GM23338 (cell line): ENCODE data around the gene CMSS1.

ENCODE experiments used
- CREB1 ChIP-seq: fragments of 250-450 bp; sonication (Bioruptor Pico); IDR thresholded peaks from 2 replicates; pipeline ENCODE4 v1.5.0; 2020; ENCODE audit warnings: low read depth, mild to moderate bottlenecking, moderate library complexity
- TF ChIP-seq, protein P1 (sequence below), 2 experiments: fragments of 200-600 bp in 1 of 2; sonication (generic) in 1 of 2; conservative IDR thresholded peaks; 2 replicates each; pipeline versions ENCODE4 v1.5.1 to v1.6.1; 2016 to 2017; ENCODE audit warnings: antibody characterized with exemption in 2 of 2, low read depth in 2 of 2, mild to moderate bottlenecking in 2 of 2, moderate library complexity in 1 of 2

DNA sequence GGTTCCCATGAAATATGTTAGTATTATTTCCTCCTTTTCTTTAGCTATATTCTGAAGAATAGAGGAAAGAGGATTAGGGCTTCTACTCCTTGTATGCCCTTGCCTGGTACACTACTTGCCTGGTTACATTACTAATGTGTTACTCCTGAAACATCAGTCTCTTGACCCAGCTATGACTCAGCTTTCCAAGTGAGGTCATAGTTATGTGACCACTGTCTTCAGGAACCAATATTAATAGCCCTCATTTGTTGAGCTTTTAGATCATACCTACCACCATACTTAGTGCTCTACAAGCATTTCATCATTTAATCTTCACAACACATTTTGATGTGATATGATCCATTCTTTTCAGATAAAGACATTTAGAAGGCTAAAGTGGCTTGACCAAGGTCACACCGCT, 60.3 kb downstream of the CMSS1 start:
- TF ChIP-seq, protein P1, sequence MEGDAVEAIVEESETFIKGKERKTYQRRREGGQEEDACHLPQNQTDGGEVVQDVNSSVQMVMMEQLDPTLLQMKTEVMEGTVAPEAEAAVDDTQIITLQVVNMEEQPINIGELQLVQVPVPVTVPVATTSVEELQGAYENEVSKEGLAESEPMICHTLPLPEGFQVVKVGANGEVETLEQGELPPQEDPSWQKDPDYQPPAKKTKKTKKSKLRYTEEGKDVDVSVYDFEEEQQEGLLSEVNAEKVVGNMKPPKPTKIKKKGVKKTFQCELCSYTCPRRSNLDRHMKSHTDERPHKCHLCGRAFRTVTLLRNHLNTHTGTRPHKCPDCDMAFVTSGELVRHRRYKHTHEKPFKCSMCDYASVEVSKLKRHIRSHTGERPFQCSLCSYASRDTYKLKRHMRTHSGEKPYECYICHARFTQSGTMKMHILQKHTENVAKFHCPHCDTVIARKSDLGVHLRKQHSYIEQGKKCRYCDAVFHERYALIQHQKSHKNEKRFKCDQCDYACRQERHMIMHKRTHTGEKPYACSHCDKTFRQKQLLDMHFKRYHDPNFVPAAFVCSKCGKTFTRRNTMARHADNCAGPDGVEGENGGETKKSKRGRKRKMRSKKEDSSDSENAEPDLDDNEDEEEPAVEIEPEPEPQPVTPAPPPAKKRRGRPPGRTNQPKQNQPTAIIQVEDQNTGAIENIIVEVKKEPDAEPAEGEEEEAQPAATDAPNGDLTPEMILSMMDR (conservative IDR thresholded peaks at IDR 0.05; ENCODE audit: low read depth in 2 of 2), result no peak
- TF ChIP-seq CREB1 (CRISPR knock-in tag), result no peak
